Measurements from ENCODE around the gene CRADD.

DNA sequence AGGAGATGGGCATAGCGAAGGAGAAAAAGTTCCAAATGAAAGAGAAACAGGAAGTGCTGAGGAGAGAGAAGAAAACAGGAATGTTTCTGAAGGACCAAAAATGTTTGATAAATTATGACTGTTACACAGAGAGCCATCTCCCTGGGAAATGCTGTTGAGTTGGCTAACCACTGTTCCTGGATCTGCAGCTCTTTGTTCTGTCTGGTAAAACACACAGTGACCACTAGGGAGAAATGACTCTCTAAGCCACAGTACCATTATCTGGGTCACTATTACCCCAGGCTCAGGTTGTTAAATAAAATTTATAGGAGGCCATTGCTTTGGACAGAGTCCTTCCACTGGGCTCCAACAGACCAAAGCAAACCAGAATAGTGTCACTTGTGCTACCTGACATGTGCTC lies 219.3 kb downstream of the CRADD start:
- no peak for TF ChIP-seq POLR2A (IDR thresholded peaks at IDR 0.05; ENCODE audit: low read length)
- no peak for TF ChIP-seq GATA1 (IDR thresholded peaks at IDR 0.05; ENCODE audit: low read depth, low read length)
